AG08395 (cell line): ENCODE measurements around the gene MFRP.

Source experiments
- DNase-seq: peaks from one replicate; pipeline ENCODE4 v3.0.0; 2012; ENCODE audit warnings: mixed read lengths, low spot score

MFRP gene

DNA sequence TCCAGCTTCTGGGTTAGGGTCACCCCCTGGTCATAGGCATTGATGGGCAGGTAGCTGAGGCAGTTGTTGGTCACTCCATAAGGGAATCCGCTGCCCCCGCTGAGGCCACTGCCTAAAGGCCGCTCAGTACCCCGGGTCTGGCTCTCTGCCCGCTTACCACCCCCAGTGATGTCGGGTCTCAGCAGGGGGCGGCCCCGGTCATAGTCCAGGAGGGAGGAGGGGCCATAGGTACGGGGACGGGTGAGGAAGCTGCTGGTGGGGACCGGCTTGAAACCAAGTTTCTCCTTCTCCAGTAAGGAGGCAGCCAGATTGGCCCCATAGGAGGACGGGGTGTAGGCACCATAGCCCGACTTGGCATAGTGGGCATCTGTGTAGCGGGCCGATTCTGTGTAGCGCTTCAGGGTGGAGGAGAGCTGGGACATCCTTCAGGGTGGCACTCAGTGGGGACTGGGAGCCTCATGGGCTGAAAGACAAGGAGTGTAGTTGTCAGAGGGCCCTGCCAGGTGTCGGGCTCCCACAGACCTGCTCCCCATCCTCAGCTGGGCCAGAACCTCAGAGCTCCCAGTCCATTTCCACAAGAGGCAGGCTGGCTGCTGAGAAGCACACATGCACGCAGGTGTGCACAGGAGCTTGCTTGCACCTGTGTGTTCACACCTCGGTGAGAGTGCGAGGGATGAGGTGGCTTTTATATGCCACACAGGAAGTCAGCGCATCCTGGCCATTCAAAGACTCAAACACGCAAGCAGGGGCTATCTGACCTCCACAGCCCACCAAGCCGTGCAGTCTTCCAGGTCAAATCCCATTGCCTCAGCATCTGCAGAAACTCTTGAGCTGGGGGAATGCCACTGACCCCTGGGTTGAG lies 26.8 kb upstream of the MFRP start:
- DNase-seq: no peak

GRCh38 chr11:119372260-119373058 lies 26.0 kb upstream of the MFRP start:
- DNase-seq: no peak

GRCh38 chr11:119371778-119372182 lies 25.3 kb upstream of the MFRP start:
- no peak for DNase-seq

DNA sequence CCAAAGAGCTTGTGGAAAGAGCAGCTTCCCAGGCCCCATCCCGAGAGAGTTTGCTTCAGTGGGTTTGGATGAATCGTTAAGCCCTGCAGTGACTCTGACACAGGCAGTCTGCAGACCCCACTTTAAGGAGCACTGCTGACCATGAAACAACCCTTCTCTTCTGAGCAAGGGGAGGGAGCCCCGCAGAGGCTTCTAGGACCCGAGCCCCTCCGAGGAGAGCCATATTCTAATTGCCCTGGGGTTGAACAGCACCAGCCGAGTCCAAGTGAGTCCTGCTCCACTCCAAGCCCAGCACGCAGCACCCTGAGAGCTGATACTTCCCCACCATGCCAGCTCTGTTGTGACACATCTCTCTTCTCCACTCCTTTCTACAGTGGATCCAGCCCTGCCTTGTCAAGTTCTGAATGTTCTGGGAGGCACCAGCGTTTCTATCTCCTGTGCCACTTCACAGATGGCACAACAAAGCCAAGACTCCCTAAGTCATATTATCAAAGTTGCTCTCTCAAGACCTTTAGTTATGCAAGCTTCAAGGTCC lies 24.6 kb upstream of the MFRP start:
- DNase-seq: no peak

DNA sequence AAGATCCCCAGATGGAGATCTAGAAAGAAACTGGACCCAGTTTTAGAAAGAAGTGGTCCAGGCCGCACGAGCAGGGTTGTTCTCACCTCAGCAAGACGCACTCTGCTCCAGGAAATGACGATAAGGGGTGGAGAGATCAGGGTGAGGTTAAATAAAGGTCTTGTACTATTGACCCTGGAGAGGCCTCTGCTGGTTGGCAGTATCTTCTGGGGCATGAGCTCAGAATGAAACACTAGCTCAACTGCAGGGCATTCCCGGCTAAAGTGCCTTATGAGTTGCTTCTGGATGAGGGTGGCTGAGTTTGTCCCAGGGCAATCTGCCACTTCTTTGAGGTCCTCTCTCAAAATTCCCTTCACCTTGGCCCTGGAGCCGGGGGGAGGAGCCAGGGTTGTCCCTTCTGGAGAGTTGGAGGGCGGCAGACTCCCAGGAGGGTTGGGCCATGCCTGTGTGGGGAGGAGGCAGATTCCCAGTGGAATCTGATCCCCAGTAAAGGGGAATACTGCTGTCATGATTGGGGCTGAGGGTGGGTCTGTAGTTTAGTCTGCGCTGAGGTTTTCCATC lies 24.1 kb upstream of the MFRP start:
- DNase-seq: no peak

GRCh38 chr11:119369132-119369925 lies 22.8 kb upstream of the MFRP start:
- DNase-seq: peak; percentile 49

GRCh38 chr11:119368121-119369034 lies 21.9 kb upstream of the MFRP start:
- no peak for DNase-seq

- DNase-seq: no peak
These were observed 21.2 kb upstream of the MFRP start for GRCh38 chr11:119367661-119368120.

DNA sequence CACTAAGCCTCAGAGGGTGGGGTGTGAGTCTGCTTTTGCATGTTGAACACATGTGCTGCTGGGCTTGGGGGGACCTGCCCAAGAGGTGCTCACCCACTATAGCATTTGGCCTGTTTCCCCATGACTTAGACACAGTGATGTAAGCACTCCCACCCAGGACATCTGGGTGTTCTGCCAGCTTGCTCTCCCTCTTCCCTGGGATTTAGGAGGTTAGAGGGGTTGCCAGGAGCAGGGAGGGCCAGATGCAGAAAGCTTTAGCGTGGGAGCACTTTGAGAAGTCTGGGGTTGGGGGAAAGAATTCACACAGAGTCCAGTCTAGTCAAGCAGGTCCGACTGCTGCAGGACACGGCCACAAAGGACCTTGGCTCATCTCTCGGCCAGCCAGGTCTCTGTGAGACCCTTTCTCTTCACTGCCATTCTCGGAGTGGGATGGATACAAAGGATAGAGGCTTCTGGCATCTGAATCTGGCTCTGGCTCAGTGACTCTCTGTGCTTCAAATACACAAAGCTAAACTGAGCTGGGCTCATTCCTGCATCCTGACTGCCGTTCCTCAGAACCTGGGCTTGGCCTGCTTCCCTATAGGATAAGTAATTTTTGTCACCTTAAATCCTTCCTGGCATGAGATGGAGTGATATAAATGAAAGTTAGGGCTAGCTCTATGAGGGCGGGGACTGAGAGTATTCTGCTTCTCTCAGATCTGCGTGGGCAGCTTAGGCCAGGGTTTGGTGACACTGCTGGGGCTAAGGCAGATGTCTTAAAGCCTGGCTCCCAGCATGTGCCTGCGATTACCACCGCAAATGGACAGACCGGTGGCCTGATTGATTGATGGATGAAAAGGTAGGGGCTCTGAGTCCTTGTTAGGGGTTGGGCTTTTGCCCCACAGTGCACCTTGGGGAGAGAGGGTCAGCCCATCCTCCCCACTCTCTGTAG lies 20.4 kb upstream of the MFRP start:
- no peak for DNase-seq

GRCh38 chr11:119365071-119365591 lies 18.6 kb upstream of the MFRP start:
- DNase-seq: peak; percentile 39

DNA sequence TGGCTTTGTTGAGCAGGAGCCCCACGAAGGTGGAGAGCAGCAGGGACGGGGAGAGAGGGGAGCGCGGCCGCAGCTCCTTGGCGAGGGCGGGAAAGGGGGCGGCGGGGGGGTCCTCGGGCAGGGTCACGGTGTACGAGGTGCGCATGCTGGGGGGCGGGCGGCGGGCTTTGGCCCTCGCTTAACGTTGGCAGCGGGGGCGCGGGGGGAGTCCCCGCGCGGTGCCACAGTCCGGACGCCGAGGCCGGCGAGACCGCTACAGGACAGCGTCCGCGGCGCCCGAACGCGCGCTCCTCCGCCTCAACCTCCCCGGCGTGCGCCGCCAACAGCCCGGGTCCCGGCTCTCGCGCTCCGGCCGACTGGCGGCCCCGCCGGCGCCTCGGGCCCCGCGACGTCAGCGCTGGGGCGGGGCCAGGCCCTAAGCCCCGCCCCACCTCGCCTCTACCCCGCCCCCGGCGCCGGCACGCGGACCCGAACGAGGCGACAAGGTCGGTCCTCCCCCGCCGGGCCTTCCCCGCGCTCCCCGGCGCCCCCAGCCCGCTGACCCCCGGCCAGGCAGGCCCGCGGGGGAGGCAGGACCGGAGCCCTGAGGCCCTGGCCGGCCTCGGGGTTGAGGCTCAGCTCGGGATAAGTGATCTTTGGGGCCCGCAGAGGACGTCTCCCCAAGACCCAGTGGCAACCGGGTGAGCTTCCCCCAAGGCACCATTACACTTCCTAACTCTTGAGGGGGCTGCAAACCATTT lies 17.5 kb upstream of the MFRP start:
- DNase-seq: peak; percentile 70

DNA sequence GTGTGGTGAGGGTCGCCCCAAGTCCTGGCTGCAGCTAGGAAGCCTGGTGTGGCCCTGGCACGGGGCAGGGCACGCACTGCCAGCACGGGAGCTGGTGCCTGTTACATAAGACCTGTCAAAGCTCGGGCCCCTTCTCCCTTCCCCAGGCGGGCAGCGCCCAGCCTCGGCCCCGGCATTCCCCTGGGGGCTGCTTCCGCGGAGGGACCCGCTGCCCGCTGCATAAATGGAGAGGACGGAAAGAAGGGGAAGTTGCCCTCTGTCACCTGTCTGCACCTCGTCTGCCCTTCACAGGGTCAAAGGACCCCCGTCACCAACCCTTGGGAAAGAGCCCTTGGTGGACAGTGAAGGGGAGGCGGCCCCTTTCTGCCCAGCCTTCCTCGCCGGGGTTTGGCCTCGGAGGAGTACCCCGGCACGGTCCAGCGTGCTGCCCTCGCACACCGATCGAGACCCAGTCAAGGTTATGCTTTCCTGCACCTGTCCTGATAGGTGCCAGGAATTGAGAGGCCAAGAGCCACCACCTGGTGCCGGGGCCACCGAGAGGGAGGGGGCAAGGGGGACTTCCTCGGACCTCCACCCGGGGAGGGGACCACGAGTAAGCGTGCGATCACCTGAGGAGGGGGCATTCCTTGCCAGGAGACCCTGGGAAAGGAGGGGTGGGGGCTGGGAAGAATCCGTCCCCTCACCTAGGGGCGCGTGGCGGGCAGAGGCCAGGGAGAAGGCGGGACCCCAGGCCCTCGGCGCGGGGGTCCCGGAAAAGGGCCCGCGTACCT lies 16.8 kb upstream of the MFRP start:
- no peak for DNase-seq

GRCh38 chr11:119362741-119363080 lies 16.2 kb upstream of the MFRP start:
- no peak for DNase-seq

DNA sequence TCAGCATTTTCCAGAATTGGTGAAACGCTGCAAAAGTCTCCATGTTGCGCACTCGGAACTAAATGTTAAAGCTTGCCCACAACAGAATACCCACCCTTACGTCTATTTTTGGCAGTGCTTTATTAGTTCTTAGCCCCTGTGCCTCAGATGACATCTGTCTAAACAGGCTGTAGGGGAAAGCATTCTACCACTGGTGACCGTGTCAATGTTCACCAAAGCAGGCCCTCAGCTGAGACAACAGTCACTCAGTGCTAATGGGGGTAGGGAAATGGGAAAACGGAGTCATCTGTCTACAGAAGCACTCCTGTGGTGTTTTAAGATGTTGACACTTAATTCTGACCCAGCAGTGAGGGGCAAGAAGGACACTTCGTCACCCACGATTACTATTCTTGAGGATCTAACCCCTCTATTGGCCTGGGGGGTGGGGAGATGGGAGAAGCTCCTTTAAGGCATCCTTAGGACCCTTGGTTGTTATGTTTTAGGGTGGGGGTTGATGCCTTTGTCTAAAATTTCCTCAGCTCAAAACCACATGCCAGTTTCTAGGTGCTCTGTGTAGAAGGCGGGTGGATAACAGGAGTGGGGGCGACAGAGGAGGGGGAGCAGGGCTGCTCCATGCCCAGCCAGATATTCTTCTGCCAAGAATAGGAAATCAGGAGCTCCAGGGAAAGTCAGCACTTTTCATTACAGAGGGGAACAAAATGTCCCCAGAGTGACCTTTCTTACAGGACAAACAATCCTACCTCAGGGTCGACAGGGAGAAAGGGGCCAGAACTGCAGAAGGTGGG lies 15.6 kb upstream of the MFRP start:
- DNase-seq: no peak

DNA sequence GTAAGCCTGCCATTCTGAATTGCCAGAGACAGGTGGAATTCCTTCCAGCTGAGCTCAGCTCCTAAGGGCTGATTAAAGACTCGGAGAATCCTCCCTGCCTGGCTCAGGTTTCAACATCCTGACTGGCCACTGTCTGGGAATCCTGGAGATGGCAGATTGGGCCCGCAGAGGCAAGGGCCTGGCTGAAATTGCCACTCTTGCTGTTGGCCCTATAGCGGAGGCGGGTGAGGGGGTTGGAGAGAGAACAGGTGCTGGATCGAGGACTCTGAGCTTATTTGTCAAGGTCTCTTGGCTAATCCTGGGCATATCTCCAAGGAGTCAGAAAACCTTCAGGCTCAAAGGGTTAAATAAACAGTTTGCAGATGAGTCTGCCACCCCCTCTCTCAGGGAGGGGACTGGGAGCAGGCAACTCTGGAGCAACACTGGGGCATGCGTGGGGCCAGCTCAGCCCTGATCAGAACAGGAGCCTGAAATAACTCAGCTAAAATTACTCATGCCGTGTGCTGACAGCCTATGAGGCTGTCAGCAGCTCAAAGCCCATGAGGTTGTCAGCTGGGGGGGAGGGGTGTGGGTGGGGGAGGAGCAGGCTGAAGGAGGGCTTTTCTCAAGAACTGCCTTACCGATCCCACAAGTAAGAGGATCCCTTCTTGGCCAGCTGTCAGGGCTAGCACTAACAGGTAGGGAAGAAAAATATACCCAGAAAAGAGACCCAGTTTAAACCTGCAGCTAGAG lies 14.7 kb upstream of the MFRP start:
- DNase-seq: peak; percentile 68
